OCI-LY1 (cell line): Measurements from ENCODE around the gene CACNB1.

Source experiments
- H2AFZ ChIP-seq: fragments of 200-600 bp; sonication (generic), shearing (Covaris generic); 2 replicates; pipeline ENCODE4 v1.6.0; 2014; ENCODE audit warnings: antibody characterized with exemption, mild to moderate bottlenecking, low read length
- H3F3A ChIP-seq: fragments of 200-600 bp; sonication (generic), shearing (Covaris generic); 2 replicates; pipeline ENCODE4 v1.6.0; 2014; ENCODE audit warnings: mild to moderate bottlenecking, antibody characterized with exemption, low read length, moderate library complexity; ENCODE audit not compliant: insufficient read depth
- H3K27ac ChIP-seq: fragments of 200-600 bp; sonication (generic); 2 replicates; pipeline ENCODE4 v1.5.1; 2014; ENCODE audit warnings: low read length, mixed run types, mild to moderate bottlenecking, low read depth; ENCODE audit not compliant: poor library complexity, severe bottlenecking
- H3K27me3 ChIP-seq: fragments of 200-600 bp; sonication (generic); 2 replicates; pipeline ENCODE4 v1.6.0; 2014; ENCODE audit warnings: antibody characterized with exemption, mild to moderate bottlenecking, low read length, moderate library complexity; ENCODE audit not compliant: insufficient read depth
- H3K36me3 ChIP-seq: fragments of 200-600 bp; sonication (generic); 2 replicates; pipeline ENCODE4 v1.6.1; 2014; ENCODE audit warnings: mild to moderate bottlenecking, antibody characterized with exemption, low read length, moderate library complexity, mixed read lengths; ENCODE audit not compliant: insufficient read depth
- H3K4me1 ChIP-seq: fragments of 200-600 bp; sonication (generic); 2 replicates; pipeline ENCODE4 v1.5.1; 2014; ENCODE audit warnings: mild to moderate bottlenecking, low read length, moderate library complexity; ENCODE audit not compliant: insufficient read depth, severe bottlenecking
- H3K4me2 ChIP-seq: fragments of 200-600 bp; sonication (generic), shearing (Covaris generic); 2 replicates; pipeline ENCODE4 v1.6.1; 2014; ENCODE audit warnings: low read length
- H3K4me3 ChIP-seq: fragments of 200-600 bp; sonication (generic); 2 replicates; pipeline ENCODE4 v1.5.1; 2014; ENCODE audit warnings: low read length, low read depth, mild to moderate bottlenecking, mixed read lengths; ENCODE audit not compliant: poor library complexity, severe bottlenecking
- H3K79me2 ChIP-seq: fragments of 200-600 bp; shearing (Covaris generic); 2 replicates; pipeline ENCODE4 v1.6.1; 2016; ENCODE audit warnings: mixed run types, low read length, mixed read lengths; ENCODE audit not compliant: insufficient read depth
- H3K9ac ChIP-seq: fragments of 200-600 bp; sonication (generic), shearing (Covaris generic); 2 replicates; pipeline ENCODE4 v1.6.1; 2014; ENCODE audit warnings: mild to moderate bottlenecking, low read length, mixed read lengths
- H3K9me2 ChIP-seq: fragments of 200-600 bp; sonication (generic), shearing (Covaris generic); 2 replicates; pipeline ENCODE4 v1.6.1; 2014; ENCODE audit warnings: low read depth, mild to moderate bottlenecking, low read length, mixed read lengths
- H3K9me3 ChIP-seq: fragments of 200-600 bp; shearing (Covaris generic); 2 replicates; pipeline ENCODE4 v1.6.1; 2014; ENCODE audit warnings: low read length, mixed read lengths
- H4K20me1 ChIP-seq: fragments of 200-600 bp; sonication (generic), shearing (Covaris generic); 2 replicates; pipeline ENCODE4 v1.6.0; 2016; ENCODE audit warnings: mild to moderate bottlenecking, low read length; ENCODE audit not compliant: insufficient read depth
- CTCF ChIP-seq: fragments of 200-600 bp; sonication (generic), shearing (Covaris generic); IDR thresholded peaks from 2 replicates; pipeline ENCODE4 v1.5.1; 2017; ENCODE audit warnings: mild to moderate bottlenecking, antibody characterized with exemption, low read length, moderate library complexity, mixed read lengths
- EZH2 ChIP-seq: fragments of 200-600 bp; sonication (generic), shearing (Covaris generic); IDR thresholded peaks from 2 replicates; pipeline ENCODE4 v1.8.0; 2017; ENCODE audit warnings: borderline replicate concordance, mixed run types, mild to moderate bottlenecking, antibody characterized with exemption, low read length, moderate library complexity, mixed read lengths

CACNB1 gene

GRCh38 chr17:39239640-39240314, 42.3 kb upstream of the CACNB1 start:
- Histone ChIP-seq H3K36me3 (no peaks in the 10 kb centered on the region), H4K20me1 (no peaks in the 10 kb centered on the region), H3K9ac (no peak overlapping the region), H3K79me2 (no peaks in the 10 kb centered on the region), H3K9me3 (no peaks in the 10 kb centered on the region), H3F3A (no peaks in the 10 kb centered on the region), H3K27ac (no peak overlapping the region), H3K4me1 (peaks cover 24% of the 10 kb centered on the region), H2AFZ (no peak overlapping the region), H3K4me3 (no peak overlapping the region), H3K27me3 (no peaks in the 10 kb centered on the region), H3K4me2 (peak overlapping the region; percentile 12; the same call in 1 of the 2 replicates), H3K9me2 (no peaks in the 10 kb centered on the region)
- TF ChIP-seq CTCF: peak; percentile 91
- no peak for TF ChIP-seq EZH2

DNA sequence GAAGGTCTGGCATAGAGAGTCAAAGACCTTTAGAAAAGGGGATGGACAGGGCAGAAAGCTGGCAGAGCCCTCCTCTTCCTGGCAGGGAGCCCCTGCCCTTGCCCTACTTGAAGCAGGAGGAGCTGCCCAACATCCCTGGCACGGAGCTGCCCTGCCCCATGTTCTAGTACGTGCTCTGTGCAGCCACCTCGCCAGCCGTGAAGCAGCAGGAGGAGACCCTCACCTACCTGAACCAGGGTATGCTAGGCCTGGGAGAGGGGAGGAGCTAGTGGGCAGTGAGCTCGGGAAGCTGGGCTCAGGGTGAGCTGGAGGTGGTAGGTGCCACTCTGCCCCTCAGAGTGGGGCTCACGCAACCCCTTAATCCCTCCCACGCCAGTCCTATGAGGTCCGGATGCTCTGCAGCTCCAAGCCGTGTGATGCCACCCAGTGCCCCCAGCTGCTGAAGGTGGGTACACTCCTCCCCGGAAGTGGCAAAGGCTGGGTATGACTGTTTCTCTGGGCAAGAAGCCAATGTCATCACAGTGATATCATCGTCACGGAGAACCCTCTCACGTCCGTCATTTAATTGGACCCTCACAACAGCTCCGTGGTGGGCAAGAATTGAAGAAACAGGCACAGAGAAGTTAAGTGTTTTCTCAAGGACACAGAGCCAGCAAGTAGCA, 41.0 kb upstream of the CACNB1 start:
- Histone ChIP-seq H2AFZ (no peak overlapping the region), H3K27ac (no peak overlapping the region), H3K4me1 (peaks cover 17% of the 10 kb centered on the region), H4K20me1 (no peaks in the 10 kb centered on the region), H3K9me3 (no peaks in the 10 kb centered on the region), H3K79me2 (no peaks in the 10 kb centered on the region), H3K27me3 (no peaks in the 10 kb centered on the region), H3F3A (no peaks in the 10 kb centered on the region), H3K4me2 (peak overlapping the region; percentile 31), H3K4me3 (no peak overlapping the region), H3K36me3 (no peaks in the 10 kb centered on the region), H3K9ac (no peak overlapping the region), H3K9me2 (no peaks in the 10 kb centered on the region)
- TF ChIP-seq EZH2 (no peak), CTCF (no peak)

DNA sequence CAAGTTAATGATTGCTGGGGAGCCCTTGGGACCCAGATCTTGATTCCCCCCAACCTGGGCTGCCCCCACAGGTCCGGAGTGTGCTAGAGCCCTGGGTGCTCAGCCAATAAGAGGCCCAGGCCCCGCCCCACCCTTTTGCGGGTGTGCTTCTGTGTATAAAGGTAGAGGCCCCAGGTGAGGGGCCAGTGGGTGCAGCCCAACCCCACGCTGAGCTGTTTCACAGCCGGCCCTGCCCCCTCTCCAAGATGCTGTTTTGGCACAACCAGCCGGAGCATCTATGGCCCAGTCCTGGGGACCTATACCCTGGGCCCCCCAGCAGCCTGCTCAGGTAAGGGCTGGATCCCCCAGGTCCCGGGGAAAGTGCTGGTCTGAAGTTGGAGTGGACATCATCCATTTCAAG, 40.1 kb upstream of the CACNB1 start:
- H3K4me3 ChIP-seq: no peak overlapping the region
- no peak overlapping the region for H2AFZ ChIP-seq
- H3K4me1 ChIP-seq: peaks cover 17% of the 10 kb centered on the region
- no peak overlapping the region for H3K9ac ChIP-seq
- no peaks in the 10 kb centered on the region for H4K20me1 ChIP-seq
- H3K27me3 ChIP-seq: no peaks in the 10 kb centered on the region
- H3K9me2 ChIP-seq: no peaks in the 10 kb centered on the region
- no peaks in the 10 kb centered on the region for H3K79me2 ChIP-seq
- H3F3A ChIP-seq: no peaks in the 10 kb centered on the region
- no peak overlapping the region for H3K27ac ChIP-seq
- no peak overlapping the region for H3K4me2 ChIP-seq
- H3K9me3 ChIP-seq: no peaks in the 10 kb centered on the region
- H3K36me3 ChIP-seq: no peaks in the 10 kb centered on the region
- TF ChIP-seq CTCF (no peak), EZH2 (no peak)
